HG03196 (cell line): Measurements from ENCODE around the gene CDC42BPA.
A peak's percentile ranks its signal among the peaks of the same experiment; 100 is the strongest.

Experiments
- ATAC-seq: cut with Tn5 transposase; IDR thresholded peaks from one replicate; pipeline ENCODE4 v1.9.1; 2021; ENCODE audit not compliant: unreplicated experiment

The CDC42BPA gene

DNA sequence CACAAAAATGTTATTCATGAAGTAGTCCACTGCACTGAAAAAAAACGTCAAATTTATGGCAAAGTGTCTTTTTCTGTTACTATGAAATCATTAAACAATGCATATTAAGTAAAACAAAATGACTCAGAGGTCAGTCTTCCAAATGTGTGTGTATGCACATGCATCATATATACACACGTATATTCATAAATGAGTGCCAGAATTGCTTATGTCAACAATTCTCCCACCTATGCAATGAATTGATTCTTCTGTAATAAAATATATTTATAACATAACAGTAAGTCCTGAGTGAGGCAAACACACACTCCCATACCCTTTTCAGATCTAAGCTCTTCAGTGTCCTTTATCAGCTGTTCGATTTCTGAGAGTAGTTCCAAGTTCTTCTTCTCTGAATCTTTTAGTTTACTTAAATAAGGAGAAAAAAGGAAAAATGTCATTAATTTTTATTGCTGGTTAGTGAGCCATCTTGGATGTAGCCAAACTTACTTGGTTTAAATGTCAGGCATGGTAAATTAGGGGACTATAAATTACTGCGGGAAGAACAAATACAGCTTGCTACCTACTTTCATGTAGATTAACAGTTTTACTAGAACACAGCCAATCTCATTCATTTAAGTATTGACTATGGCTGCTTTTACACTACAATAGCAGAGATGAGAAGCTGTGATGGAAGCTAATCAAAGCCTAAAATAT, 246.3 kb downstream of the CDC42BPA start:
- ATAC-seq, result no peak

GRCh38 chr1:227070638-227071285, 247.5 kb downstream of the CDC42BPA start:
- no peak for ATAC-seq

- ATAC-seq, result no peak
Observed at GRCh38 chr1:227069490-227069889, 248.8 kb downstream of the CDC42BPA start.

DNA sequence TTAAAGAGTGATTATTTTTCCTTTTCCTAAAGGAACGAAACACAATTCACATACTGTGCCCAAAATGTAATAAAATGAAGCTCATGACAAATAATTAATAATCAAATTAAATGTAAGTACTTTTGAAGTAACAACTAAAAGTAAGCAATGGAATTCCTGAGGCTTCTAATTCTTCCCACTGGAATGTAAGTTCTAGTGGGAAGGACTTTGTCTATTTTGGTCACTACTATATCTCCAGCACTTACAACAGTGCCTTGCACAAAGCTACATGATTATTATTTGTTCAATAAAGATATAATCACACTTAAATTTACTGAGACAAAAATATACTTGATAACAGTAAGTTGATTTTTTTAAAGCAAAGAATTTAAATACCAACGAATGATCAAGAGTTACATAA, 249.4 kb downstream of the CDC42BPA start:
- ATAC-seq, result no peak

GRCh38 chr1:227066999-227067398, 251.3 kb downstream of the CDC42BPA start:
- no peak for ATAC-seq

GRCh38 chr1:227065311-227065710, 253.0 kb downstream of the CDC42BPA start:
- ATAC-seq, result no peak

DNA sequence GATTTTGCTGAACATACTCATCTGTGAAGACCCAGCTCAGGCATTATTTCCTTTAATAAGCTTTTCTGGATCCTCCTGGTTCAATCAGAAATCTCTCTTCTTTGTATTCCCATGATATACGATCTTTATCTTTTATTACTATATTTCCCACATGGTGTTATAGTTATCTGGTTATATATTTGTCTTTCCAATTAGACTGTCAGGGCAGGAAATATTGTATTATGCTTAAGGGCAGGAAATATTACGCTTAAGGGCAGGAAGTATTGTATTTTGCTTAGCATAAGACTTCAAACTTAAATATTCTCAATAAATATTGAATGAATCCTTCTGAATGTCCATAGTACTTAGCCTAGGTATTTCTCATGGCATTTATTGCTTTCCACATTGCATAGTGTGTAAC, 256.0 kb downstream of the CDC42BPA start:
- ATAC-seq, result no peak

DNA sequence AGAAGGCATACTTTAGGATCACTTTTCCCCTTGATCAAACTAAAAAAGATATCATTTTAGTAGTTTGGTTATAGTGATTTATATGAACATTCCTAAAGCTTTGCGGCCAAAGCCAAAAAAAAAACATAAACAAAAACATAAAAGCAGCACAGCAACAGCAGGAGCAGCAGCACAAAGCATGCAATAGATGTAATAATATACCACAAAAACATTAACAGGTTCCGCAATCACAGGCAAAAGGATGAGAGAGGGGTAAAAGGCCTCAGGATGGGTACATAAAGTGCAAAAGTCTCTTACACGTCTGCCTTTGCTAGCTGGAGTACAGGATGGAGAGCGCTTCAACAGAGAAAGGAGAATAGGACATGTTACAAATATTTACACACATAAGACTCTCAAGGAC, 259.2 kb downstream of the CDC42BPA start:
- no peak for ATAC-seq

GRCh38 chr1:227058321-227058751, 260.0 kb downstream of the CDC42BPA start:
- no peak for ATAC-seq

- no peak for ATAC-seq
Observed at GRCh38 chr1:227049253-227049652, 269.0 kb downstream of the CDC42BPA start.

DNA sequence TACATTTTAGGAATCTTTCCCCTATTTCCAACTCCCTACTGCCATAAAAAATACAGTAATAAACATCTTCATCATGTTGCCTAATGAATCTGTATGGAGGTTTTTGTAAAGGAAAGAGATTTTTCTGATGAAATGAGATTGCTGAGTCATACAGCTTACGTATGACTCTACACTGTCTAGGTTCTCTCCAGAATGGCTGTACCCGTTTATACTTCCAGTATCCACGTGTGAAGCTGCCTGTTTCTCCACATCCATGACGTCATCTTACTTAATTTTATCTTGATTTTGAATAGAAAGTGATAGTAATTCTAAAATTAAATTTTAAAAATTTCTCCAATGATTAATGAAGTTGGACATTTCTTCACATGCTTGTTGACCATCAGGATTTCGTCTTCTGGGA, 274.5 kb downstream of the CDC42BPA start:
- ATAC-seq, result no peak

- no peak for ATAC-seq
Observed at GRCh38 chr1:227042292-227042691, 276.0 kb downstream of the CDC42BPA start.

GRCh38 chr1:227038401-227038800, 279.9 kb downstream of the CDC42BPA start:
- ATAC-seq, result no peak

DNA sequence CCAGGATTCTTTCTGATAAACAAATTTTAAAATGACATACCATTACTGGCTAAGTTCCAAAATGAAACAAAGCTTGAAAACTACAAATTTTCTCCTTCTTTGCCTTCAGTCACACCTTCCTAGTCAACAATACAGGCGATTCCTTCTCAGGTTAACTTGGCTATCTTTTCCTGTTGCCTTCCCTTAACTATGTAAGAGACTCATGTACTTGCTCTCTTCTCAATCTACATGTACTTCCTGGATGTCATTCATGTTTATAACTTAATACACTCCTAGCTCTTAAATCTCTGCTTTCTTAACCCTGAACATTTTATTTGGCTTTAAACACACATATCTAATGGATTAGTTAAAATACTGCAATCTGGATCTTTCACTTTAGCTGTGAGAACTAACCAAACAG, 281.2 kb downstream of the CDC42BPA start:
- no peak for ATAC-seq

- ATAC-seq, result no peak
Observed at GRCh38 chr1:227035316-227035715, 283.0 kb downstream of the CDC42BPA start.

GRCh38 chr1:227033880-227034279, 284.4 kb downstream of the CDC42BPA start:
- no peak for ATAC-seq

- no peak for ATAC-seq
Observed at GRCh38 chr1:227032396-227032795, 285.9 kb downstream of the CDC42BPA start.

DNA sequence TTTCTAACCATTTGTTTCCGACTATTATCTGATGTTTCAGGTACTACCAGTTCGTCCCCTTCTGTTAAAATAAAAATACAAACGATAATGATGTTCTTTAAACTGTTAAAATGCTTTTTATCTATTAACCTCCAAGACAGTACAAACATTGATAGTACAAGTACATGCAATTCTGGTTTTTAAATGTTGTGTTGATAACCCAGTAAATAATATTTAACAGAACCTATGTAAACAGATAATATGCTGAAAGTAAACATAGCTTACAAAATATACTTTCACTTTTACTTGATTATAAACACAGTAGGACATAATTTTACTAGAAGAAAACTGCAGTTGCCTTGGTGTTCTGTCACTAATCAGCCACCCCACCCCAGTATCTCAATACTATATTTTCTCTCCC, 301.3 kb downstream of the CDC42BPA start:
- no peak for ATAC-seq

DNA sequence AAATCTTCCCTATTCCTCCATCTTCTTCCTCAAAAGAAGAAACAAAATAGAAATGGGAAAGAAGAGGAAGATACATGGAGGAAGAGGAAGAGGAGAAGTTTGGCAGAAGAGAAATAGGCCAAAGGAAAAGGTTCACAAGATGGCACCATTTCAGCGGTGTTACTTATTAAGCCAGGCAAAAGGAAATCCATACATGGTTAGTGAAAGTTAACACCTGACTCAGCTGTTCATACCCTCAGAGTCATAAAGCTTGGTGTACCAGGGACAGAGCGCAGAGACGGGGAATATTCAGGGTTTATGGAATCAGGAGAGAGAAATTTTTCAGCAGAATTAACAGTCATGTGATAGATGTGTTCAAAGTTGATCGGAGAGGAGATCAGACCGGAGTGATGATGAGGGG, 307.6 kb downstream of the CDC42BPA start:
- no peak for ATAC-seq

DNA sequence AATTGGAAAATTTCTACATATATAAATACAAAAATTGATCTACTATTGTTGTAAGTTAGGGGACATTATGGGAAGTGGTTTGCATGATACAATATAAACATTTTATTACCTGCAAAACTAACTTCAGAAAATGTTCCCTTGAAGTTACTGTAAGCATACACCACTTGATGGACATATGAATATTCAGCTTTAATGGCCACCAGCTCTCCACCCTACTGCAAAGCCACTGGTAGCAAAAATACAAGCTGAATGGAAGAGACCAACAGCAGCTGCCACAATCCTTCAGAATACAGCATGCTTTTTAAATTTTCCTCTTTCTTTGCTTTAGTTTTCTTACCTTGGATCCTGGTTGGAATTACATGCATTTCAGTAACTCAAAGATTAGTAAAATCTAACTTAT, 308.4 kb downstream of the CDC42BPA start:
- no peak for ATAC-seq

DNA sequence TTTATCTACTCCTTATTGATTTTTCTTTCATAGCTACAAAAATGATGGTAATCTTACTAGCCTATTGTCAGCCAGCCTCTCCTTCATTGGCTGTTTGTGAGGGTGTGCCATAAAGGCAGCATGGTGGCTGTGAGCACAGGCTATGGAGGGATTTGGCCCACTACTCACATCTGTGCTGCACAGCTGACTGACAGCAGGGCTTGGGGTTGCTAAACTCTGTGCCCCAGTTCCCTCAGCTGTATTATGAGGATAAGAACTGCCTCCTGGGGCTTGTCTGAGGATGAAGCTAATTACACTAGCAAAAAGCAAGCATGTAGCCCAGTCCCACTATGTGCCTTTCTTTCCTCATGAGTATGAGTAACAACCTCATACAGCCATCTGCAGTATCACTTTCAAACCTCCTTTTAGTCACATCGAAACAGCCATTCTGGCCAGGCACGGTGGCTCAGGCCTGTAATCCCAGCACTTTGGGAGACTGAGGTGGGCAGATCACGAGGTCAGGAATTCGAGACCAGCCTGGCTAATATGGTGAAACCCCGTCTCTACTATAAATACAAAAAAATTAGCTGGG, 312.0 kb downstream of the CDC42BPA start:
- peak; percentile 61 for ATAC-seq

GRCh38 chr1:227004796-227005195, 313.5 kb downstream of the CDC42BPA start:
- no peak for ATAC-seq
